ENCODE results near the gene MYO9A. TPM values are rescaled to one million over a fixed set of nuclear protein-coding genes. Genes with fewer than 3 reads are reported as not detected.

The MYO9A gene
- total RNA-seq, 1 donor from 2014 or later: 38.5 TPM

- Histone ChIP-seq H3K9me3 (ENCODE audit: low read depth) (no peaks in the 10 kb centered on the region), H3K4me2 (no peak overlapping the region), H3K4me1 (no peaks in the 10 kb centered on the region), H3K79me2 (ENCODE audit: low read depth) (no peaks in the 10 kb centered on the region), H3K27me3 (no peaks in the 10 kb centered on the region), H2AFZ (replicated peaks) (no peak overlapping the region), H3K36me3 (peaks cover 10% of the 10 kb centered on the region), H3F3A (ENCODE audit: low read depth) (no peaks in the 10 kb centered on the region), H3K9ac (no peak overlapping the region), H4K20me1 (ENCODE audit: low read depth) (no peaks in the 10 kb centered on the region), H3K27ac (no peak overlapping the region), H3K4me3 (no peak overlapping the region)
- no peaks in the 10 kb centered on the region for H3K27me3 Mint-ChIP-seq (ENCODE audit: insufficient read depth, low read depth)
- H3K27ac Mint-ChIP-seq: no peak overlapping the region
- peaks cover 27% of the 10 kb centered on the region for H3K36me3 Mint-ChIP-seq
- H3K4me3 Mint-ChIP-seq: no peak overlapping the region
- no peak for DNase-seq (ENCODE audit: low spot score)
- H3K4me1 Mint-ChIP-seq: no peaks in the 10 kb centered on the region
- H3K9me3 Mint-ChIP-seq: peaks cover 9% of the 10 kb centered on the region
- TF ChIP-seq EZH2 (IDR thresholded peaks at IDR 0.05) (no peak), CTCF (IDR thresholded peaks at IDR 0.05) (no peak)
Observed at GRCh38 chr15:71932689-71933088, 185.3 kb downstream of the MYO9A start.

GRCh38 chr15:71931261-71931660 is 186.7 kb downstream of the MYO9A start:
- no peaks in the 10 kb centered on the region for H3K27me3 Mint-ChIP-seq (ENCODE audit: insufficient read depth, low read depth)

GRCh38 chr15:71925145-71925544 is 192.8 kb downstream of the MYO9A start:
- TF ChIP-seq EZH2 (IDR thresholded peaks at IDR 0.05): no peak
- H3K79me2 ChIP-seq (ENCODE audit: low read depth): no peaks in the 10 kb centered on the region
- peaks cover 4% of the 10 kb centered on the region for H3K9me3 Mint-ChIP-seq
- H3K27me3 Mint-ChIP-seq (ENCODE audit: insufficient read depth, low read depth): peaks cover 2% of the 10 kb centered on the region
- H3K4me3 ChIP-seq: no peak overlapping the region
- H3K4me1 ChIP-seq: no peaks in the 10 kb centered on the region
- H3K4me1 Mint-ChIP-seq: no peaks in the 10 kb centered on the region
- no peaks in the 10 kb centered on the region for H4K20me1 ChIP-seq (ENCODE audit: low read depth)
- no peaks in the 10 kb centered on the region for H3K36me3 ChIP-seq
- no peak overlapping the region for H3K4me3 Mint-ChIP-seq
- no peak overlapping the region for H3K4me2 ChIP-seq
- no peak overlapping the region for H2AFZ ChIP-seq (replicated peaks)
- H3K9me3 ChIP-seq (ENCODE audit: low read depth): no peaks in the 10 kb centered on the region
- DNase-seq (ENCODE audit: low spot score): no peak
- H3K27ac ChIP-seq: no peak overlapping the region
- H3K27me3 ChIP-seq: no peaks in the 10 kb centered on the region
- H3K27ac Mint-ChIP-seq: no peak overlapping the region
- H3F3A ChIP-seq (ENCODE audit: low read depth): no peaks in the 10 kb centered on the region
- no peak overlapping the region for H3K9ac ChIP-seq
- peaks cover 5% of the 10 kb centered on the region for H3K36me3 Mint-ChIP-seq

More at GRCh38 chr15:71931261-71931660, 186.7 kb downstream of the MYO9A start:
- Mint-ChIP-seq H3K4me1 (no peaks in the 10 kb centered on the region), H3K9me3 (peaks cover 9% of the 10 kb centered on the region), H3K4me3 (no peak overlapping the region), H3K27ac (no peak overlapping the region), H3K36me3 (peaks cover 27% of the 10 kb centered on the region)
- Histone ChIP-seq H3K4me3 (no peak overlapping the region), H3K4me2 (no peak overlapping the region), H3K79me2 (ENCODE audit: low read depth) (no peaks in the 10 kb centered on the region), H3F3A (ENCODE audit: low read depth) (no peaks in the 10 kb centered on the region), H3K4me1 (no peaks in the 10 kb centered on the region), H3K27ac (no peak overlapping the region), H4K20me1 (ENCODE audit: low read depth) (no peaks in the 10 kb centered on the region), H3K9ac (no peak overlapping the region), H3K36me3 (peaks cover 10% of the 10 kb centered on the region), H3K9me3 (ENCODE audit: low read depth) (no peaks in the 10 kb centered on the region), H3K27me3 (no peaks in the 10 kb centered on the region), H2AFZ (replicated peaks) (no peak overlapping the region)
- no peak for DNase-seq (ENCODE audit: low spot score)
- TF ChIP-seq EZH2 (IDR thresholded peaks at IDR 0.05): no peak
- no peak for TF ChIP-seq CTCF (IDR thresholded peaks at IDR 0.05)
- no peak for TF ChIP-seq EZH2phosphoT487 (IDR thresholded peaks at IDR 0.05)

GRCh38 chr15:71921191-71921590 is 196.8 kb downstream of the MYO9A start:
- H3K4me1 Mint-ChIP-seq: no peaks in the 10 kb centered on the region
- Histone ChIP-seq H3K4me1 (no peaks in the 10 kb centered on the region), H3K9ac (no peak overlapping the region), H3F3A (ENCODE audit: low read depth) (no peaks in the 10 kb centered on the region), H3K27ac (no peak overlapping the region), H3K4me3 (no peak overlapping the region), H3K4me2 (no peak overlapping the region), H3K9me3 (ENCODE audit: low read depth) (no peaks in the 10 kb centered on the region), H3K36me3 (no peaks in the 10 kb centered on the region), H4K20me1 (ENCODE audit: low read depth) (no peaks in the 10 kb centered on the region), H2AFZ (replicated peaks) (no peak overlapping the region), H3K27me3 (no peaks in the 10 kb centered on the region), H3K79me2 (ENCODE audit: low read depth) (no peaks in the 10 kb centered on the region)
- H3K27me3 Mint-ChIP-seq (ENCODE audit: insufficient read depth, low read depth): peaks cover 2% of the 10 kb centered on the region
- no peak for DNase-seq (ENCODE audit: low spot score)
- no peak overlapping the region for H3K4me3 Mint-ChIP-seq
- no peaks in the 10 kb centered on the region for H3K36me3 Mint-ChIP-seq
- TF ChIP-seq EZH2 (IDR thresholded peaks at IDR 0.05) (no peak), EZH2phosphoT487 (IDR thresholded peaks at IDR 0.05) (no peak), CTCF (IDR thresholded peaks at IDR 0.05) (no peak)
- H3K27ac Mint-ChIP-seq: no peak overlapping the region
- H3K9me3 Mint-ChIP-seq: no peaks in the 10 kb centered on the region

Measured in neural progenitor cell (in vitro differentiated cells).